HepG2 (cell line): Measurements from ENCODE around the gene TSR1. TPM values are rescaled to one million over a fixed set of nuclear protein-coding genes. Genes with fewer than 3 reads are reported as not detected.

Source experiments
- FOXP4 ChIP-seq: sonication (generic); formaldehyde crosslinking; IDR thresholded peaks from 2 replicates; pipeline ENCODE4 v1.4.0; 2020; ENCODE audit warnings: missing genetic modification reagents
- KLF12 ChIP-seq: sonication (generic); formaldehyde crosslinking; IDR thresholded peaks from 2 replicates; pipeline ENCODE4 v1.4.0; 2020; ENCODE audit warnings: missing genetic modification reagents, borderline replicate concordance
- KLF15 ChIP-seq: sonication (generic); formaldehyde crosslinking; IDR thresholded peaks from 2 replicates; pipeline ENCODE4 v1.8.1; 2023; ENCODE audit warnings: borderline replicate concordance, mild to moderate bottlenecking, inconsistent platforms, missing genetic modification reagents, mixed read lengths
- MAFG ChIP-seq: sonication (generic); formaldehyde crosslinking; IDR thresholded peaks from 2 replicates; pipeline ENCODE4 v1.5.1; 2020; ENCODE audit warnings: mild to moderate bottlenecking, missing genetic modification reagents
- MIXL1 ChIP-seq: IDR thresholded peaks from 2 replicates; pipeline ENCODE4 v1.6.1; 2016
- NFYC ChIP-seq: IDR thresholded peaks from 2 replicates; pipeline ENCODE4 v1.6.1; 2016; ENCODE audit warnings: missing genetic modification reagents, missing compliant biosample characterization
- RFXANK ChIP-seq: IDR thresholded peaks from 2 replicates; pipeline ENCODE4 v1.6.1; 2016
- YEATS2 ChIP-seq: sonication (generic); formaldehyde crosslinking; IDR thresholded peaks from 2 replicates; pipeline ENCODE4 v1.4.0; 2020; ENCODE audit warnings: missing genetic modification reagents, borderline replicate concordance
- ZBTB4 ChIP-seq: sonication (generic); formaldehyde crosslinking; IDR thresholded peaks from 2 replicates; pipeline ENCODE4 v1.4.0; 2020; ENCODE audit warnings: missing genetic modification reagents, mild to moderate bottlenecking, borderline replicate concordance
- ZHX2 ChIP-seq, 2 experiments: sonication (generic) in 1 of 2; formaldehyde crosslinking in 1 of 2; IDR thresholded peaks; 2 replicates each; pipeline versions ENCODE4 v1.6.1 to v1.9.0; 2014 to 2022; ENCODE audit warnings: antibody characterized with exemption in 1 of 2, borderline replicate concordance in 1 of 2, inconsistent platforms in 1 of 2, low read depth in 1 of 2, missing genetic modification reagents in 1 of 2
- ZMYM4 ChIP-seq: sonication (generic); formaldehyde crosslinking; IDR thresholded peaks from 2 replicates; pipeline ENCODE4 v1.8.1; 2023; ENCODE audit warnings: mild to moderate bottlenecking, missing genetic modification reagents
- ZNF121 ChIP-seq: sonication (generic); formaldehyde crosslinking; IDR thresholded peaks from 2 replicates; pipeline ENCODE4 v1.5.0; 2020; ENCODE audit warnings: mild to moderate bottlenecking, missing genetic modification reagents
- ZNF256 ChIP-seq: sonication (generic); formaldehyde crosslinking; conservative IDR thresholded peaks from 2 replicates; pipeline ENCODE4 v1.4.0; 2020; ENCODE audit warnings: missing genetic modification reagents
- ZNF292 ChIP-seq: sonication (generic); formaldehyde crosslinking; IDR thresholded peaks from 2 replicates; pipeline ENCODE4 v1.8.1; 2022; ENCODE audit warnings: mild to moderate bottlenecking, low read depth, missing genetic modification reagents, borderline replicate concordance
- ZNF576 ChIP-seq: sonication (generic); formaldehyde crosslinking; IDR thresholded peaks from 2 replicates; pipeline ENCODE4 v1.4.0; 2020; ENCODE audit warnings: mild to moderate bottlenecking, missing genetic modification reagents
- ZNF607 ChIP-seq: sonication (generic); formaldehyde crosslinking; IDR thresholded peaks from 2 replicates; pipeline ENCODE4 v1.5.1; 2020; ENCODE audit warnings: missing genetic modification reagents, mild to moderate bottlenecking, borderline replicate concordance
- polyA plus RNA-seq, 8 experiments: library from polyadenylated mRNA; depleted of rRNA in 3 of 8; stranded (reverse) in 7 of 8; unstranded in 1 of 8; fragments of >200 nt; fragmentation: Illumina TruSeq in 4 of 8; extraction: Trizol in 4 of 8; gene quantifications; 2 replicates each; pipeline versions ENCODE4 v1.2.1 to v1.2.3, GENCODE V29; 2011 to 2016; ENCODE audit warnings: low read depth in 4 of 8, missing spikeins in 1 of 8, mixed read lengths in 1 of 8; ENCODE audit not compliant: insufficient read depth in 1 of 8
- total RNA-seq, 5 experiments: library from RNA; depleted of rRNA; stranded (reverse); fragments of >200 nt; fragmentation: Illumina TruSeq; extraction: Trizol; gene quantifications; 2 replicates each; pipeline ENCODE4 v1.2.3, GENCODE V29; 2016; ENCODE audit warnings: low read depth in 1 of 5

Gene TSR1
- total and polyA plus RNA-seq, 2 of the 13 experiments (the other 11 are each of a cell fraction or from before 2014, with no cell fraction given): 7.1 to 65.8 TPM

- TF ChIP-seq ZHX2 (IDR thresholded peaks at IDR 0.05; ENCODE audit: low read depth) (no peak), ZHX2 (CRISPR knock-in tag; IDR thresholded peaks at IDR 0.05; ENCODE audit: borderline replicate concordance) (no peak), MIXL1 (CRISPR knock-in tag) (peak; percentile 38; the same call in 1 of the 2 replicates), ZNF576 (CRISPR knock-in tag) (no peak), ZNF607 (CRISPR knock-in tag) (no peak), NFYC (CRISPR knock-in tag) (peak; percentile 56), KLF15 (CRISPR knock-in tag) (0 out of 2 replicates have a peak, but pooled peaks have one; percentile 27), FOXP4 (CRISPR knock-in tag) (peak; percentile 39; the same call in 1 of the 2 replicates), MAFG (CRISPR knock-in tag) (no peak), RFXANK (peak; percentile 95), ZBTB4 (CRISPR knock-in tag) (0 out of 2 replicates have a peak, but pooled peaks have one; percentile 24), YEATS2 (CRISPR knock-in tag) (0 out of 2 replicates have a peak, but pooled peaks have one; percentile 23), KLF12 (CRISPR knock-in tag) (no peak), ZNF256 (CRISPR knock-in tag) (no peak), ZMYM4 (CRISPR knock-in tag) (0 out of 2 replicates have a peak, but pooled peaks have one; percentile 48), ZNF292 (CRISPR knock-in tag) (no peak), ZNF121 (CRISPR knock-in tag) (0 out of 2 replicates have a peak, but pooled peaks have one; percentile 10)
Observed at GRCh38 chr17:2347805-2348685, 11.8 kb upstream of the TSR1 start (continued).
